Measurements from ENCODE around the gene ARRDC1.

Gene ARRDC1

GRCh38 chr9:137605121-137606004, at the start of gene ARRDC1:
TSS of gene ARRDC1 (plus strand) at chr9:137605686. CDS start at chr9:137605718, 32 bp downstream.
- Histone ChIP-seq H3K27ac (ENCODE audit: extremely low read depth, low read depth, low read length) (peak within 1 kb of the TSS; percentile 72; the same call in 1 of the 2 replicates), H3K36me3 (ENCODE audit: control insufficient read depth in 2 of 2, insufficient read depth in 1 of 2, low read length in 2 of 2) (no peaks in the 10 kb centered on the region), H3K4me1 (ENCODE audit: control insufficient read depth, insufficient read depth, low read length) (no peaks in the 10 kb centered on the region), H3K4me3 (ENCODE audit: low read depth, low read length) (peak within 1 kb of the TSS; percentile 66), H3K9me3 (ENCODE audit: control insufficient read depth, insufficient read depth, low read depth, low read length) (no peaks in the 10 kb centered on the region)
- TF ChIP-seq ZNF664 (tag by site-specific recombination; IDR thresholded peaks at IDR 0.05) (no peak), ZNF214 (tag by site-specific recombination; IDR thresholded peaks at IDR 0.05; ENCODE audit: borderline replicate concordance) (no peak), ZNF76 (tag by site-specific recombination; IDR thresholded peaks at IDR 0.05; ENCODE audit: borderline replicate concordance, low read depth) (peak; percentile 50; the same call in 1 of the 2 replicates), ZNF266 (tag by site-specific recombination; IDR thresholded peaks at IDR 0.05; ENCODE audit: low read depth) (no peak), ZBTB20 (tag by site-specific recombination; IDR thresholded peaks at IDR 0.05) (peak; percentile 72), ZEB2 (tag by site-specific recombination; IDR thresholded peaks at IDR 0.05) (no peak), ZBTB48 (tag by site-specific recombination; IDR thresholded peaks at IDR 0.05) (0 out of 2 replicates have a peak, but pooled peaks have one; percentile 16), MZF1 (tag by site-specific recombination; IDR thresholded peaks at IDR 0.05; ENCODE audit: borderline replicate concordance) (no peak), ZNF514 (tag by site-specific recombination; IDR thresholded peaks at IDR 0.05) (no peak), ZSCAN30 (tag by site-specific recombination; IDR thresholded peaks at IDR 0.05) (peak; percentile 41), ZNF580 (tag by site-specific recombination; IDR thresholded peaks at IDR 0.05) (no peak), ZNF600 (tag by site-specific recombination; IDR thresholded peaks at IDR 0.05) (0 out of 2 replicates have a peak, but pooled peaks have one; percentile 13), KLF10 (tag by site-specific recombination; IDR thresholded peaks at IDR 0.05) (peak; percentile 75), PRDM10 (tag by site-specific recombination; IDR thresholded peaks at IDR 0.05) (peak; percentile 22; the same call in 1 of the 2 replicates), ZNF704 (tag by site-specific recombination; IDR thresholded peaks at IDR 0.05) (no peak), ZBTB26 (tag by site-specific recombination; optimal IDR thresholded peaks at IDR 0.05) (peak; percentile 43), KLF9 (tag by site-specific recombination; IDR thresholded peaks at IDR 0.05; ENCODE audit: low read depth) (peak; percentile 50; the same call in 1 of the 2 replicates), KLF1 (tag by site-specific recombination; IDR thresholded peaks at IDR 0.05) (0 out of 2 replicates have a peak, but pooled peaks have one; percentile 10), KLF17 (tag by site-specific recombination; IDR thresholded peaks at IDR 0.05) (0 out of 2 replicates have a peak, but pooled peaks have one; percentile 16), ZIC2 (tag by site-specific recombination; IDR thresholded peaks at IDR 0.05) (peak; percentile 35), GLIS1 (tag by site-specific recombination; IDR thresholded peaks at IDR 0.05) (peak; percentile 66), KLF8 (tag by site-specific recombination; IDR thresholded peaks at IDR 0.05) (0 out of 2 replicates have a peak, but pooled peaks have one; percentile 10), SP2 (tag by site-specific recombination; IDR thresholded peaks at IDR 0.05) (peak; percentile 34; the same call in 1 of the 2 replicates), ZNF398 (tag by site-specific recombination; IDR thresholded peaks at IDR 0.05) (no peak), SP3 (tag by site-specific recombination; IDR thresholded peaks at IDR 0.05) (peak; percentile 44)
- ChIA-PET CTCF (no interaction called here), POLR2A (interaction anchor here (0.5 to 2.3 kb wide), 17 partner anchors 8 to 519 kb away, joined by 3 to 43 read pairs (median 5); partner anchors contain the start of genes DPH7, EHMT1, MAN1B1 and MRPL41)
